ENCODE measurements around the gene SLC6A1.

GRCh38 chr3:11071096-11071755, 78.7 kb downstream of the SLC6A1 start:
- TF ChIP-seq CTCF (IDR thresholded peaks at IDR 0.05) (no peak), POLR2AphosphoS5 (IDR thresholded peaks at IDR 0.05) (no peak), EP300 (IDR thresholded peaks at IDR 0.05) (no peak)

All from stomach (tissue), 4 donors.